ENCODE data around the gene NCKAP5. TPM values are rescaled to one million over a fixed set of nuclear protein-coding genes. Genes with fewer than 3 reads are reported as not detected.

The NCKAP5 gene
- total and polyA plus RNA-seq, 10 donors: 0.39 to 6.0 (median 3.3) TPM

Small RNAs within 50 kb of the gene (small RNA-seq; reads per million reads assigned to genes)
- 0 reads per million in 4 donors for gene AC016909.1
- gene RN7SKP154: 0 reads per million in 4 donors
- 0 reads per million in 4 donors for gene RNU6-579P

All from spleen (tissue), 11 donors.